Measurements from ENCODE around the gene KRT8. TPM values are rescaled to one million over a fixed set of nuclear protein-coding genes. Genes with fewer than 3 reads are reported as not detected.

The KRT8 gene
- total RNA-seq, 1 donor from 2014 or later, result 194 TPM

DNA sequence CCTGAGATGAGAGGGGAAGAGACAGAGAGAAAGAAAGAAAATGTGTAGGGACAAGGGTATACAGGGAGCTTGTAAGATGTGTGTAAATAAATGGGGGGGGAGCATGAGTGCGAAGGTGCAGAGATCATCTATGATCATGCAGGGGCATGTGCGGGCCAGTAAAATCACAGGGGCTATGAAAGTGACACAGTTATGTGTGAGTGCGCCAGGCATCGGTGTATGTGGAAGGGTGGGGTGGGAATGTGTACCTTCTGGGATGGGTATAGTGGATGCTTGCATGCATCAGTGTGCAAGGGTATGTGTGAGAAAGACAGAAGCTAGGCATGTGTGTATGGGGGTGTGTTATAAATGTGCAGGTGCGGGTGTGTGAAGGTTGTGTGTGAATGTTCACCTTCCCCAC is 37.7 kb downstream of the KRT8 start:
- H3K36me3 Mint-ChIP-seq (ENCODE audit: low read depth, unreplicated experiment), result no peaks in the 10 kb centered on the region
- no peak for DNase-seq (ENCODE audit: low spot score)
- TF ChIP-seq, protein P1, sequence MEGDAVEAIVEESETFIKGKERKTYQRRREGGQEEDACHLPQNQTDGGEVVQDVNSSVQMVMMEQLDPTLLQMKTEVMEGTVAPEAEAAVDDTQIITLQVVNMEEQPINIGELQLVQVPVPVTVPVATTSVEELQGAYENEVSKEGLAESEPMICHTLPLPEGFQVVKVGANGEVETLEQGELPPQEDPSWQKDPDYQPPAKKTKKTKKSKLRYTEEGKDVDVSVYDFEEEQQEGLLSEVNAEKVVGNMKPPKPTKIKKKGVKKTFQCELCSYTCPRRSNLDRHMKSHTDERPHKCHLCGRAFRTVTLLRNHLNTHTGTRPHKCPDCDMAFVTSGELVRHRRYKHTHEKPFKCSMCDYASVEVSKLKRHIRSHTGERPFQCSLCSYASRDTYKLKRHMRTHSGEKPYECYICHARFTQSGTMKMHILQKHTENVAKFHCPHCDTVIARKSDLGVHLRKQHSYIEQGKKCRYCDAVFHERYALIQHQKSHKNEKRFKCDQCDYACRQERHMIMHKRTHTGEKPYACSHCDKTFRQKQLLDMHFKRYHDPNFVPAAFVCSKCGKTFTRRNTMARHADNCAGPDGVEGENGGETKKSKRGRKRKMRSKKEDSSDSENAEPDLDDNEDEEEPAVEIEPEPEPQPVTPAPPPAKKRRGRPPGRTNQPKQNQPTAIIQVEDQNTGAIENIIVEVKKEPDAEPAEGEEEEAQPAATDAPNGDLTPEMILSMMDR (IDR thresholded peaks at IDR 0.05; ENCODE audit: unreplicated experiment), result no peak
- H3K4me3 Mint-ChIP-seq (ENCODE audit: unreplicated experiment), result no peak overlapping the region
- peaks cover 9% of the 10 kb centered on the region for H3K27me3 Mint-ChIP-seq (ENCODE audit: unreplicated experiment)
- H3K27ac Mint-ChIP-seq (ENCODE audit: unreplicated experiment), result no peak overlapping the region
- no peaks in the 10 kb centered on the region for H3K4me1 Mint-ChIP-seq (ENCODE audit: unreplicated experiment)
- H3K9me3 Mint-ChIP-seq (ENCODE audit: unreplicated experiment), result no peaks in the 10 kb centered on the region

DNA sequence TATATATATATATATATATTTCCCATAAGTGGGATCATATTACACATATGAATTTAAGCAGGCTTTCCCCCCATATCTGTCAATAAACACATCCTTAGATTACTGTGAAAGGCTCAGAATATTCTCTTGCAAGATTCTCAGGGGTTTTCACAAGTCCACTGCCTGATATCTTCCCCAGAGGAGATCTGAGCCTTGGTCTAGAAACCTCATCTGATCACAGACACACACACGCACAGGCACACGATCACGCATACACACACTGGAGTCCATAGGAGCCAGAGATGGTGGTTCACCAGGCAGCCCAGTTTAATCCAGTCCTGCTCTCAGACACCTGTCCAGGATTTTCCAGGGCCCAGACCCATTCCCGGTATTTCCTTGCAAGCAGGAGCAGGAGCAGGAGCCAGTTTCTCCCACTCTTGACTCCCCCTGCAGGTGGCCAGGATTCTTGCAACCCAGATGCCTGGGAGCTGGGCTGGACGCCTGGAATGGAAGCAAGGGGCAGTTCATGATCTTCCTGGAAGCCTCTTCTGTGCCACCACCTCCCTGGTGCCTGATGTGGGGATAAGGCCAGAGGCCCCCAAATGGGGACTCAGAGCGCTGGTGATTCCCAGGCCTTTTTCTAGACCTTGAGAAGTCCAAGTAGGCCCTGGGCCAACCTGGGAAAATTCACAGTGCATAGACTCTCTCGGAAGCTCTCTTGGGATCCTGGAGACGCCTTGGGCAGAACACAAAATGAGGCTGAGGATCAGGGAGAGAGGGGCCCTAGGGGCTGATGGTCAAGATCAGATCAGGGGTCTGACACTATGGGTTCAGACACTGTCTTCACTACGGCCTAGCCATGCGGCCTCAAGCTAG is 39.6 kb downstream of the KRT8 start:
- Mint-ChIP-seq H3K27ac (ENCODE audit: unreplicated experiment) (no peak overlapping the region), H3K9me3 (ENCODE audit: unreplicated experiment) (no peaks in the 10 kb centered on the region), H3K4me3 (ENCODE audit: unreplicated experiment) (no peak overlapping the region), H3K36me3 (ENCODE audit: low read depth, unreplicated experiment) (no peaks in the 10 kb centered on the region), H3K27me3 (ENCODE audit: unreplicated experiment) (peaks cover 5% of the 10 kb centered on the region), H3K4me1 (ENCODE audit: unreplicated experiment) (no peaks in the 10 kb centered on the region)
- peak; percentile 91 for DNase-seq (ENCODE audit: low spot score)
- TF ChIP-seq, protein P1 (IDR thresholded peaks at IDR 0.05; ENCODE audit: unreplicated experiment), result peak; percentile 89

DNA sequence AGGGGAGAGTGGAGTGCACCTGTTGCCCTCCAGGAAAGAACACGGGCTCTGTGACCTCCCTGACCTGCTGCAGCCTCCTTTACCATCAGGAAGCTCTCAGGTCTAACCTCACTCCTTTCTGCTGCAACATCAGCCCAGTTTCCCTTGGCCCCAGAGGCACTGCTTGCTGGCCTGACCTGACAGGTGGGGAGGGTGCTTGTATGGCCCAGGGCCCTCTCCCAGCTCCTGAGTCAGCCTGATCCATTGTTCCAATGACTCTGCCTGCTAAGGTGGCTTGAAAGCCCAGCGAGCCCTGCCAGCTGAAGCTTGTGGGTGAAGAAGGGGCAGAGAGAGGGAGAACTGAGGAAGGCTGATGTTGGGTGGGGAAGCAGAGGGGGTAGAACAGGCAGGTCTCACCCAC is 42.9 kb downstream of the KRT8 start:
- H3K27me3 Mint-ChIP-seq (ENCODE audit: unreplicated experiment), result no peaks in the 10 kb centered on the region
- H3K9me3 Mint-ChIP-seq (ENCODE audit: unreplicated experiment), result no peaks in the 10 kb centered on the region
- H3K4me3 Mint-ChIP-seq (ENCODE audit: unreplicated experiment), result no peak overlapping the region
- H3K36me3 Mint-ChIP-seq (ENCODE audit: low read depth, unreplicated experiment), result no peaks in the 10 kb centered on the region
- TF ChIP-seq, protein P1 (IDR thresholded peaks at IDR 0.05; ENCODE audit: unreplicated experiment), result no peak
- H3K27ac Mint-ChIP-seq (ENCODE audit: unreplicated experiment), result no peak overlapping the region
- no peak for DNase-seq (ENCODE audit: low spot score)
- no peaks in the 10 kb centered on the region for H3K4me1 Mint-ChIP-seq (ENCODE audit: unreplicated experiment)

DNA sequence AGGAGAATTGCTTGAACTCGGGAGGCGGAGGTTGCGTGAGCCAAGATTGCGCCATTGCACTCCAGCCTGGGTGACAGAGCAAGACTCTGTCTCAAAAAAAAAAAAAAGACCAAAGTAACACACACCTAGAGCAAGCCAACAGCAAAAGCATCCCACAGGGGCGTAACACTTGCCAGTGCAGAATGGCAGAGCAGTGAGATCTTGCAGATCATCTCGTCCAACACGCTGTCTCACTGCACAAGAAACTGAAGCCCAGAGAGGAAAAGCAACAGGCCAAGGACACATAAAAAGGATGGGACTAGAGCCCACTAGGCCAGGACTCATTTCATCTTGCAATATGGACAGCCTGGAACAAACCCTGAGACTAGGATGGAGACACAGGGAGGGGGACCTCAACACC is 43.4 kb downstream of the KRT8 start:
- Mint-ChIP-seq H3K27ac (ENCODE audit: unreplicated experiment) (no peak overlapping the region), H3K4me1 (ENCODE audit: unreplicated experiment) (no peaks in the 10 kb centered on the region), H3K4me3 (ENCODE audit: unreplicated experiment) (no peak overlapping the region), H3K27me3 (ENCODE audit: unreplicated experiment) (no peaks in the 10 kb centered on the region), H3K36me3 (ENCODE audit: low read depth, unreplicated experiment) (no peaks in the 10 kb centered on the region), H3K9me3 (ENCODE audit: unreplicated experiment) (no peaks in the 10 kb centered on the region)
- TF ChIP-seq, protein P1 (IDR thresholded peaks at IDR 0.05; ENCODE audit: unreplicated experiment), result no peak
- DNase-seq (ENCODE audit: low spot score), result no peak

DNA sequence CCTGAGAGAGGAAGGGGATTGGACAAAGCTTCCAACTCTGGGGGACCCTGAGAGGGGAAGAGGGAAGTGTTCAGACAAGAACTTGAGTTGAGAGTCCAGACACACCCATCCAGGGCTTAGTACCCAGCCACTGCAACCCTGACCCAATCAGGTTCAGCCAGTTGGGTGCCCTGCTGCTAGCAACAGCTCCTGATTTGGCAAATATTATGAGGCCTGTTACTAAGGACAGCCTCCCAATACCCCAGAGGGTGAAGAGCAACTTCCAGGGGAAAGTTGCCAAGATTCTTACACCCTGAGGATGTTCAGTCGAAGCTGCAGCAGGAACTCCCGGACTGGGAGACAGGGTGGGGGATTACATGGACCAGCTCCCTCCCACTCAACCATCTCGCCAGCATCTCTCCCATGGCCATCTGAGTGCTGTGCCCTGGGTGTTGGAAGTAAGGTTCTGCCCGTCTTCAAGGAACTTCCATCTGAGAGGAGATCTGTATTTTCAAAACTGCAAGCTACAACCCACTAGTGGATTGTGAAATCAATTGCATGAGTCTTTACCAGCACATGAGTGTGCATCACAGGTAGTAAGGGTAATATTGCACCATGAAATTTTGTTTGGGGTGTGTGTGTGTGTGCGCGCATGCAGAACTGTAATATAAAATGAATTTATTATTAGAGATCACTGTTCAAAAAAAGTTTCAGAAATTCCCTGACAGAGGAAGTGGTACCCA is 44.6 kb downstream of the KRT8 start:
- H3K27ac Mint-ChIP-seq (ENCODE audit: unreplicated experiment), result no peak overlapping the region
- TF ChIP-seq, protein P1 (IDR thresholded peaks at IDR 0.05; ENCODE audit: unreplicated experiment), result no peak
- no peaks in the 10 kb centered on the region for H3K4me1 Mint-ChIP-seq (ENCODE audit: unreplicated experiment)
- no peak overlapping the region for H3K4me3 Mint-ChIP-seq (ENCODE audit: unreplicated experiment)
- no peaks in the 10 kb centered on the region for H3K36me3 Mint-ChIP-seq (ENCODE audit: low read depth, unreplicated experiment)
- DNase-seq (ENCODE audit: low spot score), result no peak
- no peaks in the 10 kb centered on the region for H3K27me3 Mint-ChIP-seq (ENCODE audit: unreplicated experiment)
- no peaks in the 10 kb centered on the region for H3K9me3 Mint-ChIP-seq (ENCODE audit: unreplicated experiment)
